GM10847 (cell line): Measurements from ENCODE around the gene MOSPD3.

Experiments
- POLR2A ChIP-seq: IDR thresholded peaks from 2 replicates; pipeline ENCODE4 v1.6.1; 2011; ENCODE audit not compliant: insufficient read length; ENCODE audit errors: extremely low read depth

Gene MOSPD3

GRCh38 chr7:100654908-100655831 is 42.8 kb downstream of the MOSPD3 start:
- TF ChIP-seq POLR2A = no peak

- TF ChIP-seq POLR2A = no peak
Observed at GRCh38 chr7:100655908-100656674, 43.8 kb downstream of the MOSPD3 start, which contains the start of gene ACTL6B. TSS of gene ACTL6B (minus strand) at chr7:100656448. CDS start at chr7:100656354, 94 bp downstream.
